HG03103 (cell line): ENCODE results near the gene AMIGO1.

Experiments used
- ATAC-seq: cut with Tn5 transposase; IDR thresholded peaks from one replicate; pipeline ENCODE4 v1.9.1; 2021; ENCODE audit warnings: low read depth; ENCODE audit not compliant: unreplicated experiment

Gene AMIGO1

GRCh38 chr1:109509176-109510134, at the start of gene AMIGO1:
Gene AMIGO1 (minus strand): TSS chr1:109509727. CDS start chr1:109508912, 815 bp downstream.
- ATAC-seq: no peak

- no peak for ATAC-seq
Measured at GRCh38 chr1:109557520-109557919, 48.0 kb upstream of the AMIGO1 start.

- ATAC-seq: no peak
Measured at GRCh38 chr1:109556563-109556962, 47.0 kb upstream of the AMIGO1 start.

GRCh38 chr1:109548321-109549267, 39.1 kb upstream of the AMIGO1 start, which contains the start of gene GNAI3:
Gene GNAI3 (plus strand): TSS chr1:109548615. CDS start chr1:109548721, 106 bp downstream.
- ATAC-seq: peak; percentile 86

GRCh38 chr1:109547463-109548320, 38.2 kb upstream of the AMIGO1 start:
- no peak for ATAC-seq

GRCh38 chr1:109546311-109547109, 37.0 kb upstream of the AMIGO1 start:
- ATAC-seq: no peak

GRCh38 chr1:109543988-109544735, 34.6 kb upstream of the AMIGO1 start:
- no peak for ATAC-seq

GRCh38 chr1:109543283-109543987, 33.9 kb upstream of the AMIGO1 start:
- no peak for ATAC-seq

- no peak for ATAC-seq
Measured at GRCh38 chr1:109542657-109543056, 33.1 kb upstream of the AMIGO1 start.

- ATAC-seq: no peak
Measured at GRCh38 chr1:109541102-109541501, 31.6 kb upstream of the AMIGO1 start.

GRCh38 chr1:109539676-109540075, 30.1 kb upstream of the AMIGO1 start, which contains the start of gene GPR61:
Gene GPR61 (plus strand): TSS chr1:109539872. CDS start chr1:109543023, 3,151 bp downstream.
- ATAC-seq: no peak

GRCh38 chr1:109538827-109539555, 29.5 kb upstream of the AMIGO1 start:
- ATAC-seq: no peak

GRCh38 chr1:109537450-109538178, 28.1 kb upstream of the AMIGO1 start:
- ATAC-seq: no peak

- no peak for ATAC-seq
Measured at GRCh38 chr1:109535971-109536491, 26.5 kb upstream of the AMIGO1 start.

GRCh38 chr1:109535481-109535880, 26.0 kb upstream of the AMIGO1 start:
- ATAC-seq: no peak

- ATAC-seq: no peak
Measured at GRCh38 chr1:109534307-109534858, 24.9 kb upstream of the AMIGO1 start.
